Mesendoderm (in vitro differentiated cells): ENCODE data around the gene RNU1-3. TPM values are rescaled to one million over a fixed set of nuclear protein-coding genes. Genes with fewer than 3 reads are reported as not detected.

Experiments used
- DNase-seq: peaks from one replicate; pipeline ENCODE4 v3.0.0; 2013
- H2AK5ac ChIP-seq: 2 replicates; pipeline ENCODE4 v1.6.1; 2013; ENCODE audit warnings: low read length, inconsistent platforms
- H2BK120ac ChIP-seq: 2 replicates; pipeline ENCODE4 v1.6.1; 2013; ENCODE audit warnings: low read depth, mild to moderate bottlenecking, low read length, moderate library complexity, mixed read lengths
- H2BK15ac ChIP-seq: replicated peaks from 2 replicates; pipeline ENCODE4 v1.6.1; 2013; ENCODE audit warnings: low read depth, mild to moderate bottlenecking, moderate library complexity
- H2BK5ac ChIP-seq: 2 replicates; pipeline ENCODE4 v1.6.1; 2013; ENCODE audit warnings: low read length, inconsistent platforms
- H3K18ac ChIP-seq: 2 replicates; pipeline ENCODE4 v1.6.1; 2013; ENCODE audit warnings: mild to moderate bottlenecking, low read length, mixed read lengths
- H3K23ac ChIP-seq: one replicate; pipeline ENCODE4 v1.6.1; 2013; ENCODE audit warnings: low read length
- H3K27ac ChIP-seq: 2 replicates; pipeline ENCODE4 v1.5.1; 2013; ENCODE audit warnings: low read depth, mild to moderate bottlenecking, inconsistent platforms, low read length, moderate library complexity
- H3K27me3 ChIP-seq: 2 replicates; pipeline ENCODE4 v1.6.1; 2013; ENCODE audit warnings: low read length, control low read depth, mild to moderate bottlenecking, inconsistent platforms; ENCODE audit not compliant: insufficient read depth, poor library complexity
- H3K36me3 ChIP-seq: 2 replicates; pipeline ENCODE4 v1.6.1; 2013; ENCODE audit warnings: low read length, inconsistent platforms; ENCODE audit not compliant: control insufficient read depth, insufficient read depth
- H3K4ac ChIP-seq: one replicate; pipeline ENCODE4 v1.6.1; 2013; ENCODE audit warnings: low read depth, mild to moderate bottlenecking, low read length, moderate library complexity
- H3K4me1 ChIP-seq: 2 replicates; pipeline ENCODE4 v1.6.1; 2013; ENCODE audit warnings: low read depth, low read length, inconsistent platforms; ENCODE audit not compliant: control insufficient read depth
- H3K4me2 ChIP-seq: 2 replicates; pipeline ENCODE4 v1.6.1; 2013; ENCODE audit warnings: low read length
- H3K4me3 ChIP-seq: 2 replicates; pipeline ENCODE4 v1.5.1; 2013; ENCODE audit warnings: mild to moderate bottlenecking, low read length
- H3K56ac ChIP-seq: one replicate; pipeline ENCODE4 v1.6.1; 2013; ENCODE audit warnings: low read length
- H3K79me1 ChIP-seq: 2 replicates; pipeline ENCODE4 v1.6.1; 2013; ENCODE audit warnings: low read length, inconsistent platforms
- H3K79me2 ChIP-seq: 2 replicates; pipeline ENCODE4 v1.6.1; 2013; ENCODE audit warnings: mild to moderate bottlenecking, low read length; ENCODE audit not compliant: control insufficient read depth, insufficient read depth
- H3K9ac ChIP-seq: 2 replicates; pipeline ENCODE4 v1.6.1; 2013; ENCODE audit warnings: low read length, inconsistent platforms
- H4K5ac ChIP-seq: one replicate; pipeline ENCODE4 v1.6.1; 2013; ENCODE audit warnings: low read length
- H4K8ac ChIP-seq: one replicate; pipeline ENCODE4 v1.6.1; 2013; ENCODE audit warnings: low read depth, mild to moderate bottlenecking, control low read depth, low read length, moderate library complexity
- WGBS: extraction: QIAGEN DNeasy Blood & Tissue Kit; methylation state at CpG from one replicate; pipeline ENCODE4 v1.1.7; 2013; ENCODE audit warnings: low lambda C conversion rate, missing lambda C conversion rate; ENCODE audit not compliant: insufficient coverage; ENCODE audit errors: extremely low coverage; 5-methylcytosine and 5-hydroxymethylcytosine counted together
- small RNA-seq: library from polyadenylated mRNA; stranded (forward); fragments of <200 nt; extraction: miRNeasy Mini kit (QIAGEN cat#:217004); gene quantifications from one replicate; pipeline ENCODE3, GENCODE V24; 2013; ENCODE audit not compliant: insufficient read depth

Gene RNU1-3

DNA sequence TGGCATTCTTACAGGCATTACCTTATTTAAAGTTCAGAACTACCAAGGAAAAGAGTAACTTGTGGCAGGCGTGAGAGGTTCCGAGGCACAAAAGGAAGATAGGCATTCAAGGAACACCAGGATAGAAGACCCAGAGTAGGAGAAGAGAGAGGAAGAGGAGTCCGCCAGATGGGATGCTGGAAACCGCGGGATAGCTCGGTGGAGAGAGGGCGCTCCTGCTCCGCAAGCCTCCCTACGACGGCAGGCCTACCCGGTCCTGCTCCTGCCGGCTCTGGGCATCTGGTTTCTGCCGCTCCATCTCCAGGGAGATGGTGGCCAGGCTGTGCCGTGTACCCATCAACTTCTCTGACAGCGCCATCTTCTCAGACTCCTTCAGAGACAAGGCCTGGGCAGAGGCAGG lies 48.0 kb downstream of the RNU1-3 start:
- Histone ChIP-seq H2AK5ac (no peak overlapping the region), H2BK5ac (no peak overlapping the region), H3K4me1 (no peaks in the 10 kb centered on the region), H4K8ac (no peak overlapping the region), H3K56ac (peak overlapping the region; percentile 43), H3K36me3 (no peaks in the 10 kb centered on the region), H3K9ac (peak overlapping the region; percentile 17), H2BK120ac (no peak overlapping the region), H3K27me3 (peaks cover 3% of the 10 kb centered on the region), H3K23ac (no peak overlapping the region), H3K4me2 (no peak overlapping the region), H2BK15ac (no peak overlapping the region), H3K79me1 (no peaks in the 10 kb centered on the region), H3K27ac (no peak overlapping the region), H3K4ac (no peak overlapping the region), H3K4me3 (no peak overlapping the region), H3K18ac (no peak overlapping the region), H3K79me2 (no peaks in the 10 kb centered on the region), H4K5ac (no peak overlapping the region)
- peak; percentile 71 for DNase-seq
- WGBS: no CpG with 5 or more reads among the region's 15 CpGs

DNA sequence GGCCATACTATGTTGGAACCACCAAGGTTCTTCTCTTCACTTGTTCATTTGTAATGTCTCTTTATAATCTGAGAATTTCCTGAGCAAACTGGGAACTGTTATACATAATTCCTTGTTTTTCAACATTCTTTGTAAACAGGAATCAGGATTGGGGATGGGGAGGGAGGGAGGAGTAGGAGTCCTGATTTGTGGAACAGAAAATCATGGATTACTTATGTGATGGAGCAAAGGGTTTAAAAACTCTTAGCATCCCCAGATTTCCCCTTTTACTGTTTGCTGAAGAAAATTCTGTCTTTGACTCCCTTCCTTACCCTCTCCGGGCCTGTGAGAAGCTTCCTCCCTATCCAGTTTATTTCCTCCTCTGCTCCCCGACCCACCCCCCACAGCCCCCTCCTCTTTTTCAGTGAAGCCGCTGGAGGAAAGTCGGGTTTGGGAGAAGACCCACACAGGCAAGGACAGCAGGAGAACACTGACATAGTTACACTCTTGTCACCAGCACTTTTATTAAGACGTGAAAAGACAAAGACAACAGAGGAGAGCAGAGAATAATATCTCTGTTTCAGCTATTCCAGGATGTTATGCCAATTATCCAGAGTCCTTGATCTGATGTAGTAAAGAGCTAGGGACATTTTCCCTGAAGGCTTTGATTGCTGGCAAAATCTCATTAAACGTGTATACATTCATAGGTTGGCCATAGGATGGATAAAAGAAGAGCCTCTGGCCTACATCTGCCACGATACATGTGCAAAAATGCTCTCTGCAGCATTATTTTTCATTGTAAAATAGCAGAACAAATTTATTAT lies 48.8 kb downstream of the RNU1-3 start:
- no peak overlapping the region for H4K5ac ChIP-seq
- no peak overlapping the region for H4K8ac ChIP-seq
- H3K79me1 ChIP-seq: no peaks in the 10 kb centered on the region
- no peak overlapping the region for H3K4me3 ChIP-seq
- no peak overlapping the region for H3K9ac ChIP-seq
- no peak overlapping the region for H2BK15ac ChIP-seq
- H3K27me3 ChIP-seq: peaks cover 3% of the 10 kb centered on the region
- no peak overlapping the region for H3K56ac ChIP-seq
- no peaks in the 10 kb centered on the region for H3K79me2 ChIP-seq
- no peak overlapping the region for H3K27ac ChIP-seq
- no peak for DNase-seq
- WGBS: no CpG with 5 or more reads among the region's 7 CpGs
- no peak overlapping the region for H2BK120ac ChIP-seq
- no peak overlapping the region for H3K4me2 ChIP-seq
- H3K4ac ChIP-seq: no peak overlapping the region
- H3K18ac ChIP-seq: no peak overlapping the region
- no peak overlapping the region for H2AK5ac ChIP-seq
- no peak overlapping the region for H2BK5ac ChIP-seq
- H3K4me1 ChIP-seq: no peaks in the 10 kb centered on the region
- no peak overlapping the region for H3K23ac ChIP-seq
- H3K36me3 ChIP-seq: no peaks in the 10 kb centered on the region

DNA sequence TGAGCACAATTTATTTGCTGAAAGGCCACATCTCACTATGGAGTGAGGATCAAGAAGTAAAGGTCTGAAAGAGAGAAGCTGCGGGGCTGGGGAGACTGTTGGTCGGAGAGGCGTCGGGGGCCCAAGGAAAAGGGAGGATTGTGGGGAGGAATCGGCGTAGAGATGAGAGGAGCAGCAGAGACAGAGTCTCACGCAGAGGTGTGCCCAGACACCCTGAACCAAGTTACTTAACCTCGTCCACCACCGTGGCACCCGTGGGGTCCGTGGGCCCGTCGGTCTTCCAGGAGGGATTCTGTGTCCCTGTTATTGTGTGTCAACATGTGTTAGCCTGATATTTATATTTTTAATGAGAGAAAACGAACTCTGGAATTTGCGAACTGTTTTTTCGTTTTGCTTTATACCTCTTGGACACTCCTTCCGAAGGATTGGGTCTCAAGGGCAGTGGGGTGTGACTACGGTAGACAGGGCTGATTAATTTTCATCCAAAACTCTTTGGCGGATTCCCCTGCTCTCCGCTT lies 49.6 kb downstream of the RNU1-3 start:
- Histone ChIP-seq H3K4me2 (no peak overlapping the region), H2BK120ac (no peak overlapping the region), H3K27ac (no peak overlapping the region), H3K9ac (no peak overlapping the region), H3K79me1 (no peaks in the 10 kb centered on the region), H3K79me2 (no peaks in the 10 kb centered on the region), H2BK15ac (no peak overlapping the region), H2AK5ac (no peak overlapping the region), H3K18ac (no peak overlapping the region), H3K4ac (no peak overlapping the region), H3K36me3 (no peaks in the 10 kb centered on the region), H3K4me3 (no peak overlapping the region), H4K8ac (no peak overlapping the region), H3K27me3 (peaks cover 3% of the 10 kb centered on the region), H2BK5ac (no peak overlapping the region), H4K5ac (no peak overlapping the region), H3K56ac (no peak overlapping the region), H3K23ac (no peak overlapping the region), H3K4me1 (no peaks in the 10 kb centered on the region)
- no peak for DNase-seq
- no CpG with 5 or more reads among the region's 20 CpGs for WGBS

Small RNA genes within 50 kb of the gene (small RNA-seq; reads per million reads assigned to genes)
- not detected for gene RNU1-3
